GM21723 (cell line): ENCODE data around the gene ZNF469.

Experiments
- ATAC-seq: cut with Tn5 transposase; IDR thresholded peaks from one replicate; pipeline ENCODE4 v1.9.1; 2021; ENCODE audit warnings: mild to moderate bottlenecking, moderate library complexity; ENCODE audit not compliant: unreplicated experiment

The ZNF469 gene

DNA sequence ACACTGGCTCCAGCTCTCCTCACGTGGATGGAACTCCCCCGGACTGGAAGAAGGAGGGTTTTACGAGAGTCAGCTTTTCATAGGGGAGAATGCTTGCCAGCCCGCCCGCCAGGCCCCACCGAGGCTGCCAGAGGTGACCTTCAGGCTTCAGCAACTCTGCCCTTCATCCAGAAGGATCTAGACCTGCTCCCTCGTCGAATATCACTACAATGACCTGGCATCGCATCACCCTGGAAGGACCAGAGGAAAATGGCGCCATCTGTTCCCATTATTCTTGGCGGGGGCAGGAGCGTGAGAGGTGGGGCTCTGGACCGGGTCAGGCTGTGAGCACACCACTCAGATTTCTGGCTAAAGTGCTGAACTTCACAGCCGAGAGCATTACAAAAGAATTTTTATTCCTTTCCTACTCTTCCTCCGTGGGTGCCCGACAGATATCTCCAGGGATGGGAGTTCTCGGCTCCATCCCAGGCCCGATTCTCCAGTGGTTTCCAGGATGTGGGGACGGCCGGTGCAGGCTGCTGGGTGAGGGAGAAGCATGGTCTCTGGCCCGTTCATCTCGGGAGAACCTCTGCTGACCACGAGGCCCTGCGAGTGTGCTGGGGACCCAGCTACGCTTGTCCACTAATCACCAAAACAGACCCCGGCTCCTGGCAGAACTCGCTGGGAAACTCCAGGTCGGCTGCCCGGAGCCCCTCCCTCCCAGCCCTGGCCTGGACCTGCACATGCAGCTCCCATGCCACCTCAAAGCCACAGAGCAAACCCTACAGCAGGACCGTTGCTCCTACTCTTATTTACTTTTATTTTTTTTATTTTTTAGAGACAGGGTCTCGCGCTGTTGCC, 36.8 kb upstream of the ZNF469 start:
- no peak for ATAC-seq

DNA sequence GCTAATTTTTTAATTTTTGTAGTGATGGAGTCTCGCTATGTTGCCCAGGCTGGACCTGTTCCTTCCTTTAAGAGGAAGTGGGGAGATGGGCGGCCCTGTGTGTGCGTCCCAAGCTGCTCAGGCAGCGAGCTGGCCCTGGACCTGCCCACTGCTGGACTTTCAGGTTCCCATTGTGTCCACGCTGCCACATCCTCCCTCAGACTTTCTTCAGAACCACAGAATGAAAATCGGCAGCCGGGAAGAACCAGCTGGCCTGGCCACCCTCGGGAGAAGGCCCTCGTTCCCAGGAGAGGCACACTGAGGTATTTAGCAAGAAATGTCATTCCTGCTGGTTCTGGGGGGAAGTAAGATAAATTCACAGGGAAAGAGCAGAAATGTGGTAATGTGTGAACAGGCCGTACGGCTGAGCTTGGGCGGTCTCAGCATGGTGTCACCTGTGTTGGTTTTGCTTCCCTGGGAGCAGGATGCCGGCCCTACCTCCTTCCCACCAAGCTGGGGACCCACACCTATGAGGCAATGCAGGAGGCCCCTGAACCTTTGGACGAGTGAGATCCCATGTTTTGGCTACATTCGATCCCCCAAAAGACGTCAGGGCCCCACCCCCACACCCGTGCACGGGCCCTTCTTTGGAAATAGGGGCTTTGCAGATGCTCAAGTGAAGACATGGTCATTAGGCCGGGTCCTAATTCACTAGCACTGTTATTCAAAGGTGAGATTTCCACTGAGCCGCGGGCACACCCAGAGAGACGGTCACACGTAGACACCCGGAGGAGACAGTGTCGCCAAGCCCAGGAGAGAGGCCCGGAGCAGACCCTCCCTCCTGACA, 35.9 kb upstream of the ZNF469 start:
- no peak for ATAC-seq

DNA sequence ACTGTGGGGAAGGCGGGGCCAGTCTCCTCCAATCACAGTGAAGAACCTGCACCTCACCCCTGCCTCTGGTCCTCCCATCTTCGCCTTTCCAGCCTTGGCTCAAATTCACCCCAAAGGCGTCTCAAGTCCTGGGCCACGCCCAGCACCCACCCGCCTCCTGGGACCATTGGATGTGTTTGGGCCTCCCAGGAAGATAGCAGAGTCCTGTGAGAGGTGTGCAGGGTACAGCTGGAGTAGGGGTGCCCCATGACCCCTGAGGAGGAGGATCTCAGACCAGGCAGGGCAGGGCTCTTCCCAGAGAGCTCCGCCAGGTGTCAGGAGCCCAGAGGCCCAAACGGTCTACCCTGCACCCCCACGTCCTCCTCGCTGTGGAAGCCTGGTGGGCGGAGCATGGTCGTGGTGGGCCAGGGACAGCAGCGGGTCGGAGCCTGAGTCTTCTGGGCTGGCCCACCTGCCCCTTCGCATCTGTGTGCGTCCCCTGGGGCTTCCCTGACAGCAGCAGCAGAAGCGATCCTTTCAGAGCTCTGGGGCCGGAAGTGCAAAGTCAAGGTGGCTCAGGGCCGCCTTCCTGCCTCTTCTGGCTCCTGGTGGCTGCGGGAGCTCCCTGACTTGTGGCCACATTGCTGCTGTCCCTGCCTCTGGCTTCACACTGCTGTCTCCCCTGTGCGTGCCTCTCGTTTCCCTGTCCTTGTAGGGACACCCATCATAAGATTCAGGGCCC, 34.9 kb upstream of the ZNF469 start:
- ATAC-seq: no peak

DNA sequence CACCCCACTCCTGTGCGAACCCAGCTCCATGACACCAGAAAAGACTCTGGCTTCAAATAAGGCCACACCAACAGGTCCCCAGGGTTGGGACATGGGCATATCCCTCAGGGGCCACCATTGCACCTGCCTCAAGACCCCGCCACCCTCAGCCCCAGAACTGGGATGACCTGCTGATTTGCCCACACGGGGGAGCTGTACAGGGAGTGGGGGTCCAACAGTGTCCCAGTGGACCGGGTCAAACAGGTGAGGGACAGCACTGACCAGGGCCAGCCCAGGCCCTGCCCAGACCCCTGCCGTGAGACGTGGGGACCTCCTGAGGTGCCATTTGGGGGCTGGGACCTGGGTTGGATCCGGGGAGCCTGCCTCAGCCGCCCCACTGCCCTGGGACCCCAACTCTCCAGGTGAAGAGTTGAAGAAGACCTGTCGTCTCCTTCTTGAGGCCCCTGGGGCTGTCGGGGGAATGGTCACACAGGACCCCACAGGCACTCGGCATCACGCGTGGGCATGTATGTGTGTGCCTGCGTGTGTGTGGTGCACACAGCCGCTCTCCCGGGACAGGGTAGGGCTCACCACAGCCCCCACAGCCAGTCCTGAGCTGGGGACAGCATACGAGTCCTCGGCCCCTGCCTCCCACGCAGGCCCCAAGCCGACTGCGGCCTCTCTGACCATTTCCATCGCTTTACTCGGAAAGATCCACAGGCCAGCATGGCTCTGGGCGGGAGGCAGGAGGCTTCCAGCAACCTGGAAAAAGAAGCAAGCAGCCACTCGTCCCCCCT, 34.2 kb upstream of the ZNF469 start:
- no peak for ATAC-seq

DNA sequence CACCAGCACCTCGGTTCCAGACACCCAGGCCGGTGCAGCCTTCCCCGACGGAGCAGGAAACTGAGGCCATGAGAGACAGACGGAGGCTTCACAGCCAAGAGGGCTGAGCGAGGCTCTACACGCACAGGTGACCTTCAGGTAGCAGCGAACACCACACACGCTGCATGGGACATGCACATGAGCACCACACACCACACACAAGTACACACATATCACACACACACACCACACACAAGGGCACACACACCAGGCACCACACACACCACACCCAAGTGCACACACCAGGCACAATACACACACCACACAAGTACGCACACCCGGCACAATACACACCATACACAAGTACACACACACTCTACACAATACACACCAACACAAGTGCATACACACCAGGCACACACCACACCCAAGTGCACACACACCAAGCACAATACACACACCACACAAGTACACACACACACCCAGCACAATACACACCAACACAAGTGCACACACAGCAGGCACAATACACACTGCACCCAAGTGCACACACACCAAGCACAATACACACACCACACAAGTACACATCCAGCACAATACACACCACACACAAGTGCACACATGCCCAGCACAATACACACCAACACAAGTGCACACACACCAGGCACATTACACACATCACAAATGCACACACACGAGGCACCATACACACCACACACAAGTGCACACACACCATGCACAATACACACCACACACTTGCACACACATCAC, 33.4 kb upstream of the ZNF469 start:
- ATAC-seq: no peak

DNA sequence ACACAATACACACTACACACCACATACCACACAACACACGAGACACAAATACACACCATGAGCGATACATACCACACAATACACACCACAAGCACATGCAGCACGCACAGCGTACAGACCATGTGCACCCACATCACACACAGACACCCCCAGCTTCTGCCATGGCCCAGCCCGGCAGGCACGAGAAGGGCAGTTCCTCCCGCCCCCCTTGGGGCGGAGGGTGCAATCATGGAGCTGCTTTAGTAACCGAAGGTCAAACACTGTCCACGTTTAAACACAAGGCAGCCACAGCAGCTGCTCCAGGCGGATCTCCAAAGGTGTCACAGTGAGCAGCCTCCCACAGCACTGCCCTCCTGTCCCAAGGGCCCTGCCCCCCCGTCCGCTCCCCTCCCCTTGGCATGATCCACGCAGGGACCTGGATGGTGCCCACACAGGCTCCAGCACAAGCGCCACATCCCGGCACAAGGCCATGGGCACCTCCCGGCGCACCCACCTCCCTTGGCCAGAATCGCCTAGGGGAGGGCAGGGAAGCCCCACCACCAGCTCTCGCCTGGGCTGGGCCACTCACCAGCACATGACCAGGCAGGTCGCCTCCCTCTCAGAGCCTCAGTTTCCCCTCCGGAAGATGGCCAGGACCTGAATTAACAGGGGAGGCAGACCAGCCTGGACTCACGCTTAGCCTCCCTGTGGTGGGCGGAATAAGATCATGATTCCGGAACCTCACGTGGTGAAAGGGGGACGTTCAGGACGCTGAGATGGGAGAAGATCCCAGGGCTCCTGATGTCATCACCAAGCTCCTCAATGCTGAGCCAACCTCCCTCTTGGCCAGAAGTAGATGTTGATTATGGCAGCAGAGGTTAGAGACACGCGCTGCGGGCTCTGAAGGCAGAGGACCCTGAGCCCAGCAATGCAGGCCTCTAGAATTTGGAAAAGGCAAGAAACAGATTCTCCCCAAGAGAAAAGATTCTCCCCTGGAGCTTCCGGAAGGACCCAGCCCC, 32.6 kb upstream of the ZNF469 start:
- ATAC-seq: no peak

DNA sequence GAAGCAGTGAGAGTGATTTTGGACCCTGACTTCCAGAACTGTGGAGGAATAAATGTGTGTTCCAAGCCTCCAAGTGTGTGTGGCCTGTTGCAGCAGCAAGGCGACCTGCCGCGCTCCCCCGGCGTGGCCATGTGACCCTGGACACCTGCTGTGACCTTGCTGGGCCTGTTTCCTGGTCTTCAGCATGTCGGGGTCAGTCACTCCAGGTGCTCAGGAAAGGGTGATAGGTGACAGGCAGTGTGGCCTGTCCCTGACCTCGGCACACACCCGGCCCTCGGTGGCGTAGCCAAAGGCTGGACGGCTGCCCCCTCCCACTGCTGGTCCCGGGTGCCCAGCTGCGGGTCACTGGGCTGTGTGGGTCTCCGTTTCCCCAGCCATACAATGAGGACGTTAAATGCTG, 31.8 kb upstream of the ZNF469 start:
- no peak for ATAC-seq

DNA sequence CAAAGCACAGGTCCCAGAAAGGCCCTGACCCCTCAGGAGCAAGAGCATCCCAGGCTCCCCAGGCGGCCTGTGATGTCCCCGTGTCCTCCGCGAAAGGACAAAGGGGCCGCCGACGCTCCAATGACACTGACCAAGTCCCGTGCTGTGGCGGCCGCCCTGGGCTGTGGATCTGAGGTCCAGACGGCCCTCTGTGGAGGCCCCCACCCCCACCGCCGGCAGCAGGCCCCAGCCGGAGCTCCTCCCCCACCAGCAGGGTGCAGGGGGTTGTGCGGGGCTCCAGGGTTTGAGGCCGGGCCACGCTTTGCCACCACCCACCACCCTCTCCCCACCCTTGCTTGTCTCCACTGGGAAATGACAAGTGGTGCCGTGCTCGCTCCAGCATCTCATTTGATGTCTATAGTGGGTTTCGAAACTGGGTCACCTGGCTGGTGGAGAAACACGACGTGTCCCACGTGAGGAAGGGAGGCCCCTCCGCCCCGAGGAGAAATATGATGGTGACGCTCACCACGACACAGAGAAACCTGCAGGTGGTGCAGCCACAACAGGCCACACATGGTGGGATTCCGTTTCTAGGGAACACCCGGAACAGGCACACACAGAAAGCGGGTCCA, 31.2 kb upstream of the ZNF469 start:
- no peak for ATAC-seq

DNA sequence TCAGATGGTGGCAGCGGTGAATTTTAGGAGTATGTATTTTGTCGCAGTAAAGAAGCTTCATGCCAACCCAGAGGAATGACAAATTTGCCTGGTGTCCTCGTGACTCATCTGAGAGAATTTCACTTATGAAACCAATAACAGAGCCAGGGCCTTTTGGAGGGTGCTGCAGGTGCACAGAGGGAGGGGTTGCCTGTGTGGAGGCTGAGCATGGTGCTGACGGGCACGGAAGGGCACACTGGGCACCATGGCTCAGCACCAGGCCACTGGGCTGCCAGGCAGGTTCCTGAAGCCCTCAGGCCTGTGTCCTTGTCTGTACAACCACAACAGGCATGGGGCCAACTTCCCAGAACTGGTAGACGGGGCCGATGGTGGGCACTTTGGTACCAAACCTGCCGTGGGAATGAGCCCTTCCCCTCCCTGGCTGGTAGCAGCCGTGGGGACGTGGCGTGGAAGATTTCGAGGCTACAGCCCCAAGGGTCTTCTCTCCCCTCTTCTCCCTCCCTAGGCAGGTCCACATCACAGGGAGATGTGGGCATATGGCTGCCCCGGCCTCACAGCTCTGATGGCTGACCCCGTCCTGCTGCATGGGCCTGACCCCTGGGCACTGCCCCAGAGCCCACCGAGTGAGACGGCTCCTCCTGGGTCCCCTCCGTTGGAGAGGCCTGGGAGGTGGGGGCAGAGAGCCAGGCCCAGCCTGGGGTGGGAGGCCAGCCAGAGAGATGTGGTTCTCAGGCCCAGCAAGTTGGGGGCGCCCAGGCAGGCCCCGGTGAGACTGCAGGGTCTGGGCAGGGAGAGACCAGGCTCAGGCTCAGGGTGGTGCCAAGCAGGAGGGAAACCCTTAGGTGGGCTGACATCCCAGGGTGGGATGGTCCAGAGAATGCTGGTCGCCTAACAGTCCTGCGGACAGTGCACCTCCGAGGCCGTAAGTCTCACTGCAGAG, 30.2 kb upstream of the ZNF469 start:
- ATAC-seq: no peak

DNA sequence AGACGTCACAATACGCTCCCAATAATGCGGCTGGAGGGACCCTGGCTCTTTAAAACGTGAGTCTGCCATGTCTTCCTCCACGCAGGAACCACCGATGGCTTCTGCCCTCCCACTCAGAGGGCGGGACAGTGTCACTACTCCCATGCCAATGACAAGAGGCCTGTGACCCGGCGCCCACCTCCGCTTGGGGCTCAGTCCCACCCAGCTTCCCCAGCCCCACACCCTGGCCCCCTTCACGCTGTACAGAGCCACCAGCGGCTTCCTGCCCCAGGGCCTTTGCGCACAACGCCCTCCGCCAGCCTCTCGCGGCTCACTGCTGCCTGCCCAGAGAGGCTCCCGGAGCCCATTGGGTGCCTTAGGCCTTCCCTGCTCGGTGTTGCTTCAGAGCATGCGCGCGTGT, 29.5 kb upstream of the ZNF469 start:
- ATAC-seq: no peak

DNA sequence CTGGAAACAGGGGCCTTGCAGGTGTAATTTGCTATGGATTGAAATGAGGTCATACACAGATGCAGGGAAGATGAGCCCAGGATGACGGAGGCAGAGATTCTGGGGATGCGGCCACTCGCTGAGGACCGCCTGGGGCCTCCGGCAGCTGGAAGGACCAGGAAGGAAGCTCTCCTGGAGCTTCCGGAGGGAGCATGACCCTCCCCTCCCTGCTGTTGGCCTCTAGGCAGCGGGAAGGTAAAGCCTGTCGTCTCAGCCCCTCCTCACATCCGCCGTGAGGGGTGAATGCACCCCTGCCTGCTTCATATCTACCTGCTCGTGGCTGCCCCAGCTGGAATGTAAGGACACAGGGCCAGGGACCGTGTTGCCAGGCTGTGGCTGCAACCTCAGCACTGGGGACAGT, 29.1 kb upstream of the ZNF469 start:
- no peak for ATAC-seq

DNA sequence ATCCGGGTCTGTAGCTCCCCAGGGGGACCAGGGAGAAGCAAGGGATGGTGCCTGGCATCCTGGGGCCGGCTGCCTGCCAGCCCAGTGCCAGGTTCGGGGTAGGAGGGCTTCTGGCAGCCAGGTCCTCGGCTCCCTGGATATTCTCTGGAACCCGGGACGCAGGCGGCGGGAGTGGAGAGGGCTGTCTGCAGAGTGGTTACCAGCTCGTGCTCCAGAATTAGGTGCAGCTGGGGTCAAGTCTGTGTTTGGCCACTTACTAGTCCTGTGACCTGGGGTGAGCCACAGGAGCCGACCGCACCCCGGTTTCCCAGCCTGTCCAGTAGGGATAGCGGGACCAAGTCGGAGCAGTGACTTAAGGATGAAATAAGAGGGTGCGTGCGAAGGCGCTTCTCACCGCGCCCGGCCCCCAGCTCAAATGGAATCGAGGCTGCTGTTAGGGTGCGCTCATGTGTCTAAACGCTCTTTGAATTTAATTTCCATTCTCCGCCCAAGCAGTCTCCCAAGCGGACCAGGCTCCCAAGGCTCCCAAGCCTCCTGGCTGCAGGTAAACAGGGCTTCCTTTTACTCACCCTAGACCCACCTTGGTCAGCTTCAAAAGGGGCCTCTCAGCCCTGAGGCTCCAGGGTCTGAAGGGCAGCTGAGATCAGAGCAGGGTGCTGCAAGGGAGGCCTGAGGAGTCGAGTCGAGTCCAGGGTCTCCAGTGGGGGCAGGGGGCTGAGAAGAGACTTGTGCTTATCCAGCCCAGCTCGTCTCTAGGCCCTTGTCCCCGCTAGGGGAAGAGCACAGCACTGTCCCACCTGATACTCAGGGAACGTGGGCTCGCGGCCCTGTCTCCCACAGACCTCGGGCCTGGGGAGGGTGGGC, 28.3 kb upstream of the ZNF469 start:
- ATAC-seq: no peak

DNA sequence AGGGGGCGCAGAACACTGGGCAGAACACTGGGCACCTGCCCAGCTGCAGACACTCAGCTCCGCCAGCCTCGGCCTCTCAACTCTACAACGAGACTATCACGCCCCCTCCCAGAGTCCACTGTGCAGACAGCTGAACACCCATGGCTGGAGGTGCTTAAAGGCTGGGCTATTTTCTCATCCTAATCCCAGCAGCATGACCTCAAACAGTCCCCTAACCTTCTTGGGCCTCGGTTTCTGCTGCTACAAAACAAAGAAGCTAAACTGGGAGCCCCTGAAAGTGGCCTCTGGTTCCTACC, 27.7 kb upstream of the ZNF469 start:
- no peak for ATAC-seq

DNA sequence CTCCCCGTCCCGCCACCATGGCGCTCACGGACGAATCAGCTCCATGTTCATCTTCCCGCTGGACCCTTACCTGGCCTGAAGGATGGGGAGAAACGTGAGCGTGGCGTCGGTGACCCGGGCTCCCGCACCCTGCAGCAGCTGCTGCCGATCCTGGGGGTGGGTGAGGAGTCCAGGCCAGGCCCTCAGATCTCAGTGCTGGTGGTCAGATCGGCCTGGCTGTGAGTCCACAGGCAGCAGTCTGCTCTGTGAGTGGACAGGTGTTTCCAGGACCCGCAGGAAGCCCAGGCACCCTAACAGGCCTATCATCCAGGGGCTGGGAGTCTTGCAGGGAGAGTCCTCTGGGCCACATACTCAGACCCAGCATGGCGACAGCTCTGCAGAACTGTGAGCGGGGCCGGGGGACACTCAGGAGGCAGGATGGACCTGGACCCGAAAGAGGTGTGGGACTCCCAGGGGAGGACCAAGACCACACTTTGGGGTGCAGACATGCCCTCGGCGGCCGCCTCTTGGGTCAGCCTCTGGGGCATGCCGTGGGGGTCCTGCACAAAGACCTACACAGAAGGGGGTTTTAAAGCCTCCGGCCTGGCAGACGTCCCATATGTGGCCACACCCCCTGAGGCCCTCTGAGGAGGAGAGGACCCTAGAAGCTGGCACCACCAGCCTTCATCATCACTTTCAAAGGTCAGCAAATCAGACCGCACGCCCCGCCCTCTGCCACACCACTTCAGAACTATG, 27.2 kb upstream of the ZNF469 start:
- no peak for ATAC-seq

DNA sequence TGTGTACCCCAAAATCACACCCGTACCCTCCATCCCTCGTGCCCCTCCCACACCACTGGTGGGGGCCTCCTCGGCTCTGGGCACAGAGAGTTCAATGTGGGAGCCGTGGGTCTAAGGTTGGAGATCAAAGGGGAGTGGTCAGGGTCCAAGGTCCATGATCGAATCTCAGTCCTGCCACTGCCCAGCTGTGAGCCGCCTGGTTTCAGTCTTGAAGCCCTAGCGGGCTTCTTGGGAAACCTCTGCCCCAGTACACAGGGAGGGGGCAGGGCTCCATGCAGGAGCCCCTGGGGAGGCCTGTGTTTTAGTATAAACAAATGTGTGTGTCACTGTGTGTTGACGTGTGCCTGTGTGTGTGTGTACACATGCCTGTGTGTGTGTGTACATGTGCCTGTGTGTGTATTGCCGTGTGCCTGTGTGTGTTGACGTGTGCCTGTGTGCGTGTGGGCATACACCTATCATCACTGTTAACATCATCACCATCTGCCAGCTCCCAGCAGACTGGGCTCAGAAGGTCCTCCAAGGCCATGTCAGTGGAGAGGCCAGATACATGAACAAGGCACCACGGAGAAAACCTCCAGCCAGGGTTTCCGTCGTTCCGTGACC, 26.5 kb upstream of the ZNF469 start:
- ATAC-seq: no peak
